Measurements from ENCODE around the gene RBFOX2.
"Not testable (repeated sequence)": the region's sequence is repeated elsewhere in the genome, so short reads cannot be mapped to it uniquely, and the experiment has no call there.

Gene RBFOX2

GRCh38 chr22:36042240-36042639 lies 13.6 kb upstream of the RBFOX2 start:
- DNase-seq (ENCODE audit: low spot score), result no peak

GRCh38 chr22:36039125-36039524 lies 10.5 kb upstream of the RBFOX2 start:
- no peak for DNase-seq (ENCODE audit: low spot score)

- no peak for DNase-seq (ENCODE audit: low spot score)
Measured at GRCh38 chr22:36037102-36037758, 8.6 kb upstream of the RBFOX2 start.

GRCh38 chr22:36036167-36036624 lies 7.6 kb upstream of the RBFOX2 start:
- no peak for DNase-seq (ENCODE audit: low spot score)

GRCh38 chr22:36032611-36033010 lies 4.0 kb upstream of the RBFOX2 start:
- DNase-seq (ENCODE audit: low spot score), result no peak

- no peak for DNase-seq (ENCODE audit: low spot score)
Measured at GRCh38 chr22:36029406-36029755, 757 bp upstream of the RBFOX2 start.

- no peak for DNase-seq (ENCODE audit: low spot score)
Measured at GRCh38 chr22:36027935-36028645, 534 bp downstream of the RBFOX2 start.

GRCh38 chr22:36027579-36027934 lies 1.1 kb downstream of the RBFOX2 start:
- peak; percentile 66 for DNase-seq (ENCODE audit: low spot score)

GRCh38 chr22:36026741-36027140 lies 1.9 kb downstream of the RBFOX2 start:
- DNase-seq (ENCODE audit: low spot score), result peak; percentile 17

- DNase-seq (ENCODE audit: low spot score), result no peak
Measured at GRCh38 chr22:36022697-36023096, 5.9 kb downstream of the RBFOX2 start.

GRCh38 chr22:36022162-36022561 lies 6.5 kb downstream of the RBFOX2 start:
- no peak for DNase-seq (ENCODE audit: low spot score)

- no peak for DNase-seq (ENCODE audit: low spot score)
Measured at GRCh38 chr22:36021606-36022153, 6.9 kb downstream of the RBFOX2 start.

- DNase-seq (ENCODE audit: low spot score), result not testable (repeated sequence)
Measured at GRCh38 chr22:36020865-36021264, 7.8 kb downstream of the RBFOX2 start.

GRCh38 chr22:36017651-36018091 lies 11.0 kb downstream of the RBFOX2 start:
- peak; percentile 96 for DNase-seq (ENCODE audit: low spot score)

GRCh38 chr22:36016684-36017083 lies 11.9 kb downstream of the RBFOX2 start:
- peak; percentile 24 for DNase-seq (ENCODE audit: low spot score)

- DNase-seq (ENCODE audit: low spot score), result peak; percentile 28
Measured at GRCh38 chr22:36015811-36016529, 12.7 kb downstream of the RBFOX2 start.

GRCh38 chr22:36015155-36015810 lies 13.3 kb downstream of the RBFOX2 start:
- DNase-seq (ENCODE audit: low spot score), result peak; percentile 27

- DNase-seq (ENCODE audit: low spot score), result peak; percentile 21
Measured at GRCh38 chr22:36014546-36015074, 14.0 kb downstream of the RBFOX2 start.

- no peak for DNase-seq (ENCODE audit: low spot score)
Measured at GRCh38 chr22:36012332-36012731, 16.3 kb downstream of the RBFOX2 start.

GRCh38 chr22:36010882-36011281 lies 17.7 kb downstream of the RBFOX2 start:
- no peak for DNase-seq (ENCODE audit: low spot score)

- no peak for DNase-seq (ENCODE audit: low spot score)
Measured at GRCh38 chr22:36010090-36010489, 18.5 kb downstream of the RBFOX2 start.

- no peak for DNase-seq (ENCODE audit: low spot score)
Measured at GRCh38 chr22:36009085-36009484, 19.5 kb downstream of the RBFOX2 start.

All from NAMALWA (cell line).